H1 (cell line): ENCODE results near the gene CHRNG. TPM values are rescaled to one million over a fixed set of nuclear protein-coding genes. Genes with fewer than 3 reads are reported as not detected.

Source experiments
- CTCF ChIA-PET: fragments of 300-600 bp; sonication (Branson Sonifier 250); formaldehyde crosslinking; loops from one replicate; lab custom pipeline; 2021; ENCODE audit not compliant: partially characterized antibody; lab: Charles Lee
- POLR2A ChIA-PET: fragments of 300-600 bp; sonication (Branson Sonifier 250); formaldehyde crosslinking; loops from one replicate; lab custom pipeline; 2021; ENCODE audit warnings: inconsistent platforms; ENCODE audit not compliant: partially characterized antibody; lab: Charles Lee
- DNase-seq, 2 experiments: peaks; one replicate each; pipeline versions ENCODE4 v3.0.0 to v3.0.0-alpha.2; 2010 to 2022; ENCODE audit warnings: low spot score in 2 of 2, low read depth in 1 of 2, mixed read lengths in 1 of 2
- FAIRE-seq: peaks from 2 replicates; lab custom pipeline; 2011; peaks lifted over from hg19 to GRCh38; lab: Jason Lieb, UNC
- H2AFZ ChIP-seq: 2 replicates; pipeline ENCODE4 v1.8.1; 2012; ENCODE audit warnings: low read length, inconsistent platforms
- H2AK5ac ChIP-seq: 2 replicates; pipeline ENCODE4 v1.6.1; 2013; ENCODE audit warnings: low read depth, low read length
- H2BK120ac ChIP-seq: replicated peaks from 2 replicates; pipeline ENCODE3; 2013; ENCODE audit warnings: low read depth, low read length, inconsistent platforms
- H2BK12ac ChIP-seq: 2 replicates; pipeline ENCODE4 v1.6.1; 2013; ENCODE audit warnings: low read depth, low read length
- H2BK15ac ChIP-seq: 2 replicates; pipeline ENCODE4 v1.6.1; 2013; ENCODE audit warnings: low read length
- H2BK20ac ChIP-seq: 2 replicates; pipeline ENCODE4 v1.6.1; 2013; ENCODE audit warnings: low read length
- H2BK5ac ChIP-seq: 2 replicates; pipeline ENCODE4 v1.6.1; 2013; ENCODE audit warnings: low read depth, low read length
- H3K14ac ChIP-seq: 2 replicates; pipeline ENCODE4 v1.6.1; 2013; ENCODE audit warnings: inconsistent platforms; ENCODE audit not compliant: insufficient read length
- H3K18ac ChIP-seq: 2 replicates; pipeline ENCODE4 v1.6.1; 2013; ENCODE audit warnings: low read length; ENCODE audit errors: extremely low read depth
- H3K23ac ChIP-seq: 2 replicates; pipeline ENCODE4 v1.6.1; 2013; ENCODE audit warnings: inconsistent platforms; ENCODE audit not compliant: insufficient read length
- H3K23me2 ChIP-seq: 2 replicates; pipeline ENCODE4 v1.6.1; 2013; ENCODE audit warnings: low read depth, low read length
- H3K27ac ChIP-seq: 2 replicates; pipeline ENCODE4 v1.6.1; 2011; ENCODE audit warnings: low read depth, low read length, inconsistent platforms
- H3K27me3 ChIP-seq, 4 experiments: replicated peaks in 1 of 4; 1 replicate in 1 of 4; 2 replicates in 3 of 4; pipeline versions ENCODE4 v1.6.1 to v1.8.1; 2011 to 2013; ENCODE audit warnings: low read length in 3 of 4, mild to moderate bottlenecking in 3 of 4, inconsistent platforms in 2 of 4, mixed read lengths in 2 of 4, moderate library complexity in 1 of 4; ENCODE audit not compliant: control insufficient read depth in 3 of 4, insufficient read depth in 3 of 4; ENCODE audit errors: extremely low read depth in 1 of 4
- H3K36me3 ChIP-seq, 4 experiments: 2 replicates each; pipeline versions ENCODE4 v1.6.1 to v1.8.1; 2011 to 2013; ENCODE audit warnings: mild to moderate bottlenecking in 4 of 4, low read length in 3 of 4, moderate library complexity in 2 of 4, control low read depth in 1 of 4, inconsistent platforms in 1 of 4; ENCODE audit not compliant: insufficient read depth in 4 of 4, control insufficient read depth in 2 of 4
- H3K4ac ChIP-seq: replicated peaks from 2 replicates; pipeline ENCODE3; 2013; ENCODE audit warnings: low read length, low read depth, mixed read lengths, inconsistent platforms; ENCODE audit not compliant: insufficient read length
- H3K4me1 ChIP-seq, 4 experiments: replicated peaks in 1 of 4; 1 replicate in 1 of 4; 2 replicates in 3 of 4; pipeline versions ENCODE4 v1.6.1 to v1.8.1; 2011 to 2013; ENCODE audit warnings: low read length in 3 of 4, inconsistent platforms in 2 of 4, mixed read lengths in 1 of 4; ENCODE audit not compliant: insufficient read depth in 4 of 4, control insufficient read depth in 3 of 4
- H3K4me2 ChIP-seq, 2 experiments: 2 replicates each; pipeline versions ENCODE4 v1.6.1 to v1.8.1; 2011 to 2013; ENCODE audit warnings: low read depth in 2 of 2, low read length in 2 of 2, control low read depth in 1 of 2, inconsistent platforms in 1 of 2, mild to moderate bottlenecking in 1 of 2; ENCODE audit not compliant: insufficient read depth in 1 of 2
- H3K4me3 ChIP-seq, 4 experiments: fragments of 200-600, 300-600 bp in 1 of 4; sonication (generic), shearing (Covaris generic), sonication (Bioruptor Twin) in 1 of 4; 2 replicates each; pipeline versions ENCODE4 v1.5.1 to v1.8.1; 2011 to 2016; ENCODE audit warnings: low read length in 4 of 4, low read depth in 3 of 4, control low read depth in 2 of 4, inconsistent platforms in 2 of 4, mild to moderate bottlenecking in 2 of 4, mixed read lengths in 1 of 4, moderate library complexity in 1 of 4; ENCODE audit not compliant: insufficient read depth in 2 of 4; ENCODE audit errors: extremely low read depth in 1 of 4
- H3K56ac ChIP-seq: replicated peaks from 2 replicates; pipeline ENCODE3; 2013; ENCODE audit warnings: low read depth, mild to moderate bottlenecking, mixed read lengths, low read length, inconsistent platforms; ENCODE audit not compliant: insufficient read length
- H3K79me1 ChIP-seq: 2 replicates; pipeline ENCODE4 v1.6.1; 2013; ENCODE audit warnings: low read depth, low read length, control low read depth
- H3K79me2 ChIP-seq, 2 experiments: 2 replicates each; pipeline versions ENCODE4 v1.6.1 to v1.8.1; 2012 to 2013; ENCODE audit warnings: low read length in 2 of 2, mild to moderate bottlenecking in 2 of 2, inconsistent platforms in 1 of 2; ENCODE audit not compliant: insufficient read depth in 2 of 2, control insufficient read depth in 1 of 2
- H3K9ac ChIP-seq, 4 experiments: replicated peaks in 1 of 4; 1 replicate in 1 of 4; 2 replicates in 3 of 4; pipeline versions ENCODE4 v1.6.1 to v1.8.1; 2011 to 2013; ENCODE audit warnings: low read depth in 3 of 4, low read length in 3 of 4, control low read depth in 2 of 4, mild to moderate bottlenecking in 2 of 4, moderate library complexity in 2 of 4, inconsistent platforms in 1 of 4; ENCODE audit errors: extremely low read depth in 1 of 4
- H3K9me3 ChIP-seq, 2 experiments: 2 replicates each; pipeline versions ENCODE4 v1.6.1 to v1.8.1; 2012 to 2013; ENCODE audit warnings: mild to moderate bottlenecking in 2 of 2, moderate library complexity in 2 of 2, control low read depth in 1 of 2, inconsistent platforms in 1 of 2, low read depth in 1 of 2, low read length in 1 of 2, mixed read lengths in 1 of 2; ENCODE audit not compliant: insufficient read depth in 2 of 2
- H4K20me1 ChIP-seq, 2 experiments: replicated peaks in 1 of 2; 2 replicates each; pipeline versions ENCODE3 to v1.8.1; 2011 to 2013; ENCODE audit warnings: inconsistent platforms in 2 of 2, low read length in 2 of 2, mild to moderate bottlenecking in 1 of 2; ENCODE audit not compliant: insufficient read depth in 2 of 2, control insufficient read depth in 1 of 2
- H4K5ac ChIP-seq: 2 replicates; pipeline ENCODE4 v1.6.1; 2013; ENCODE audit warnings: low read length, low read depth, mixed read lengths, inconsistent platforms; ENCODE audit not compliant: insufficient read length
- H4K8ac ChIP-seq: 2 replicates; pipeline ENCODE4 v1.8.0; 2013; ENCODE audit warnings: mild to moderate bottlenecking, moderate library complexity, low read length, inconsistent platforms; ENCODE audit not compliant: insufficient read depth; ENCODE audit errors: extremely low read depth
- H4K91ac ChIP-seq: replicated peaks from 2 replicates; pipeline ENCODE3; 2013; ENCODE audit warnings: low read length, mixed read lengths, inconsistent platforms; ENCODE audit not compliant: insufficient read length
- BCL11A ChIP-seq, 2 experiments: IDR thresholded peaks; one replicate each; pipeline ENCODE4 v1.6.1; 2011; ENCODE audit warnings: low read depth in 2 of 2, low read length in 2 of 2, mild to moderate bottlenecking in 2 of 2
- BRCA1 ChIP-seq: IDR thresholded peaks from 2 replicates; pipeline ENCODE4 v1.6.1; 2012; ENCODE audit warnings: low read depth, low read length, improper control_type of control experiment
- CHD2 ChIP-seq: IDR thresholded peaks from 2 replicates; pipeline ENCODE4 v1.6.1; 2012; ENCODE audit warnings: low read length, improper control_type of control experiment
- E2F6 ChIP-seq: IDR thresholded peaks from 2 replicates; pipeline ENCODE4 v1.6.1; 2012; ENCODE audit warnings: inconsistent platforms
- HDAC2 ChIP-seq, 2 experiments: fragments of 300-600 bp in 1 of 2; sonication (generic) in 1 of 2; IDR thresholded peaks; 2 replicates each; pipeline ENCODE4 v1.6.1; 2011 to 2012; ENCODE audit warnings: low read depth in 2 of 2, low read length in 2 of 2, mild to moderate bottlenecking in 2 of 2, moderate library complexity in 2 of 2, borderline replicate concordance in 1 of 2, inconsistent platforms in 1 of 2
- MAFK ChIP-seq: IDR thresholded peaks from 2 replicates; pipeline ENCODE4 v1.6.1; 2012; ENCODE audit warnings: low read depth, mild to moderate bottlenecking, improper control_type of control experiment, low read length
- MAX ChIP-seq: IDR thresholded peaks from 2 replicates; pipeline ENCODE4 v1.6.1; 2012; ENCODE audit warnings: inconsistent platforms
- SRF ChIP-seq: IDR thresholded peaks from 2 replicates; pipeline ENCODE4 v1.6.1; 2011; ENCODE audit warnings: mild to moderate bottlenecking, low read depth, low read length, moderate library complexity
- TAF1 ChIP-seq: IDR thresholded peaks from 2 replicates; pipeline ENCODE4 v1.6.1; 2011; ENCODE audit warnings: mild to moderate bottlenecking, low read depth, low read length
- TAF7 ChIP-seq: optimal IDR thresholded peaks from 2 replicates; pipeline ENCODE3; 2011; ENCODE audit warnings: low read depth, mild to moderate bottlenecking, inconsistent platforms, low read length, moderate library complexity, borderline replicate concordance
- TBP ChIP-seq: IDR thresholded peaks from 2 replicates; pipeline ENCODE4 v1.6.1; 2011; ENCODE audit warnings: low read depth, low read length, improper control_type of control experiment
- TCF12 ChIP-seq: IDR thresholded peaks from 2 replicates; pipeline ENCODE4 v1.6.1; 2011; ENCODE audit warnings: low read depth, mild to moderate bottlenecking, low read length
- TEAD4 ChIP-seq: IDR thresholded peaks from 2 replicates; pipeline ENCODE4 v1.6.1; 2012; ENCODE audit warnings: low read depth, low read length, inconsistent platforms, mixed read lengths
- WGBS, 2 experiments: shearing (Covaris generic) in 1 of 2; methylation state at CpG; one replicate each; pipeline versions ENCODE4 v1.1.6 to v1.1.7; 2013 to 2015; ENCODE audit warnings: low lambda C conversion rate in 2 of 2, mixed read lengths in 2 of 2, inconsistent platforms in 1 of 2, low coverage in 1 of 2, missing lambda C conversion rate in 1 of 2; ENCODE audit not compliant: insufficient replicate concordance in 2 of 2, insufficient coverage in 1 of 2, insufficient read length in 1 of 2; ENCODE audit errors: extremely low coverage in 1 of 2, missing lambda C conversion rate in 1 of 2; 5-methylcytosine and 5-hydroxymethylcytosine counted together
- polyA plus RNA-seq, 7 experiments: library from polyadenylated mRNA; depleted of rRNA in 3 of 7; stranded (reverse) in 5 of 7; unstranded in 2 of 7; fragments of >200 nt in 5 of 7; fragments of 200-250 nt in 2 of 7; gene quantifications; 1 replicate in 5 of 7; 2 replicates in 1 of 7; 4 replicates in 1 of 7; pipeline versions ENCODE4 v1.2.1 to v1.2.3, GENCODE V29; 2011 to 2013; ENCODE audit warnings: missing spikeins in 2 of 7, mixed read lengths in 2 of 7
- total RNA-seq: library from RNA; stranded (reverse); fragmentation: NEBNext Ultra II Directional; extraction: Animal tissue kit (Norgen Biotek cat#: 25700); gene quantifications from 2 replicates; pipeline ENCODE4 v1.2.1, GENCODE V29; 2021

Gene CHRNG
- total and polyA plus RNA-seq, 2 of the 8 experiments (the other 6 are each of a cell fraction or from before 2014, with no cell fraction given): 0.05 TPM; not detected in 1

GRCh38 chr2:232492236-232492848, 47.1 kb upstream of the CHRNG start:
- no peak overlapping the region for H3K9ac ChIP-seq
- TF ChIP-seq BRCA1 (no peak), E2F6 (no peak), TAF7 (no peak), HDAC2 (IDR thresholded peaks at IDR 0.05; ENCODE audit: borderline replicate concordance in 1 of 2, low read depth in 2 of 2, low read length in 2 of 2) (no peak), TBP (no peak), TAF1 (no peak), TCF12 (no peak), SRF (no peak), CHD2 (no peak), MAX (no peak), TEAD4 (no peak), MAFK (no peak), BCL11A (IDR thresholded peaks at IDR 0.05; ENCODE audit: low read depth in 2 of 2, low read length in 2 of 2) (no peak)

More at GRCh38 chr2:232492236-232492848, 47.1 kb upstream of the CHRNG start:
- H3K4me1 ChIP-seq: peaks cover 0 to 30% (median 19%) of the 10 kb centered on the region in 4 experiments; a peak in 6 of 7 replicates
- ChIA-PET POLR2A (no interaction called here), CTCF (interaction anchor here (0.7 to 2.3 kb wide), 7 partner anchors 9 to 478 kb away, joined by 3 to 10 read pairs (median 3); no protein-coding TSS in a partner anchor)
- no peak overlapping the region for H3K14ac ChIP-seq
- H3K79me2 ChIP-seq: no peaks in the 10 kb centered on the region
- H3K27ac ChIP-seq: no peak overlapping the region
- no peak overlapping the region for H2BK12ac ChIP-seq
- no peak overlapping the region for H2AFZ ChIP-seq
- no peak overlapping the region for H3K4ac ChIP-seq
- H3K9me3 ChIP-seq: no peaks in the 10 kb centered on the region
- DNase-seq: no peak
- peaks cover 0 to 1% of the 10 kb centered on the region in 2 experiments for H4K20me1 ChIP-seq
- H2BK5ac ChIP-seq: peak overlapping the region; percentile 60; the same call in 1 of the 2 replicates
- no peak overlapping the region for H3K4me2 ChIP-seq
- H3K27me3 ChIP-seq: peaks cover 2 to 21% (median 14%) of the 10 kb centered on the region in 4 experiments; a peak in 6 of 7 replicates
- no peaks in the 10 kb centered on the region for H3K79me1 ChIP-seq
- H2BK20ac ChIP-seq: no peak overlapping the region
- no peak overlapping the region for H4K91ac ChIP-seq
- H4K5ac ChIP-seq: no peak overlapping the region
- H3K4me3 ChIP-seq: no peak overlapping the region
- H3K36me3 ChIP-seq: no peaks in the 10 kb centered on the region
- H2AK5ac ChIP-seq: no peak overlapping the region
- no peak overlapping the region for H3K23ac ChIP-seq
- FAIRE-seq: no peak
- peaks cover 5% of the 10 kb centered on the region; the same call in 1 of the 2 replicates for H3K23me2 ChIP-seq
- H4K8ac ChIP-seq: no peak overlapping the region
- WGBS, 2 experiments: 81% methylated on average over 7 of the region's 8 CpGs; no CpG with 5 or more reads in 1 of the 2 experiments
- no peak overlapping the region for H2BK15ac ChIP-seq
- H2BK120ac ChIP-seq: no peak overlapping the region
- H3K18ac ChIP-seq: no peak overlapping the region
- no peak overlapping the region for H3K56ac ChIP-seq
